GM18526 (cell line): ENCODE data around the gene SLC1A2.

ENCODE experiments used
- POLR2A ChIP-seq: IDR thresholded peaks from 3 replicates; pipeline ENCODE4 v1.6.1; 2011; ENCODE audit not compliant: insufficient read length; ENCODE audit errors: extremely low read depth

Gene SLC1A2

GRCh38 chr11:35317253-35317652, 102.1 kb downstream of the SLC1A2 start:
- no peak for TF ChIP-seq POLR2A

- TF ChIP-seq POLR2A, result no peak
These were observed 103.2 kb downstream of the SLC1A2 start for GRCh38 chr11:35316161-35316560.

GRCh38 chr11:35313760-35314153, 105.6 kb downstream of the SLC1A2 start:
- no peak for TF ChIP-seq POLR2A

GRCh38 chr11:35313066-35313759, 106.1 kb downstream of the SLC1A2 start:
- TF ChIP-seq POLR2A, result no peak

GRCh38 chr11:35311331-35311730, 108.0 kb downstream of the SLC1A2 start:
- TF ChIP-seq POLR2A, result no peak

- no peak for TF ChIP-seq POLR2A
These were observed 111.2 kb downstream of the SLC1A2 start for GRCh38 chr11:35308157-35308556.

- TF ChIP-seq POLR2A, result no peak
These were observed 112.1 kb downstream of the SLC1A2 start for GRCh38 chr11:35307221-35307621.

GRCh38 chr11:35305670-35306382, 113.5 kb downstream of the SLC1A2 start:
- no peak for TF ChIP-seq POLR2A

- no peak for TF ChIP-seq POLR2A
These were observed 114.4 kb downstream of the SLC1A2 start for GRCh38 chr11:35304900-35305460.

GRCh38 chr11:35304386-35304775, 115.0 kb downstream of the SLC1A2 start:
- no peak for TF ChIP-seq POLR2A

GRCh38 chr11:35303596-35304385, 115.6 kb downstream of the SLC1A2 start:
- TF ChIP-seq POLR2A, result no peak

GRCh38 chr11:35302398-35302797, 117.0 kb downstream of the SLC1A2 start:
- TF ChIP-seq POLR2A, result no peak

- no peak for TF ChIP-seq POLR2A
These were observed 121.0 kb downstream of the SLC1A2 start for GRCh38 chr11:35298369-35298768.

- TF ChIP-seq POLR2A, result no peak
These were observed 123.6 kb downstream of the SLC1A2 start for GRCh38 chr11:35295751-35296150.

GRCh38 chr11:35293699-35294098, 125.7 kb downstream of the SLC1A2 start:
- TF ChIP-seq POLR2A, result no peak

GRCh38 chr11:35293035-35293434, 126.3 kb downstream of the SLC1A2 start:
- no peak for TF ChIP-seq POLR2A

GRCh38 chr11:35292279-35292678, 127.1 kb downstream of the SLC1A2 start:
- TF ChIP-seq POLR2A, result no peak
